H9 (cell line): ENCODE measurements around the gene BTBD18. TPM values are rescaled to one million over a fixed set of nuclear protein-coding genes. Genes with fewer than 3 reads are reported as not detected.

Experiments used
- DNase-seq: peaks from one replicate; pipeline ENCODE4 v3.0.0-alpha.2; 2017
- H2AFZ ChIP-seq: one replicate; pipeline ENCODE4 v1.6.1; 2013; ENCODE audit warnings: mild to moderate bottlenecking, low read length, control low read depth, moderate library complexity
- H2AK5ac ChIP-seq: 2 replicates; pipeline ENCODE4 v1.6.1; 2013; ENCODE audit warnings: low read length, control low read depth, mixed read lengths; ENCODE audit not compliant: insufficient read length
- H2BK120ac ChIP-seq: one replicate; pipeline ENCODE4 v1.6.1; 2013; ENCODE audit warnings: low read depth, mild to moderate bottlenecking, low read length, control low read depth, inconsistent platforms; ENCODE audit not compliant: poor library complexity, severe bottlenecking
- H2BK12ac ChIP-seq: 2 replicates; pipeline ENCODE4 v1.6.1; 2013; ENCODE audit warnings: low read length, control low read depth, mixed read lengths, low read depth; ENCODE audit not compliant: insufficient read length
- H2BK15ac ChIP-seq: 2 replicates; pipeline ENCODE4 v1.6.1; 2013; ENCODE audit warnings: low read depth, low read length, control low read depth
- H2BK20ac ChIP-seq: one replicate; pipeline ENCODE4 v1.6.1; 2013; ENCODE audit warnings: low read depth, mild to moderate bottlenecking, low read length, control low read depth, inconsistent platforms; ENCODE audit not compliant: poor library complexity, severe bottlenecking
- H2BK5ac ChIP-seq: 2 replicates; pipeline ENCODE4 v1.6.1; 2013; ENCODE audit warnings: low read length, control low read depth, mixed read lengths; ENCODE audit not compliant: insufficient read length
- H3K14ac ChIP-seq: 2 replicates; pipeline ENCODE4 v1.6.1; 2013; ENCODE audit warnings: low read length, control low read depth; ENCODE audit not compliant: insufficient read depth
- H3K18ac ChIP-seq: 2 replicates; pipeline ENCODE4 v1.6.1; 2013; ENCODE audit warnings: low read depth, mild to moderate bottlenecking, mixed read lengths, low read length, control low read depth; ENCODE audit not compliant: insufficient read length
- H3K23ac ChIP-seq: 2 replicates; pipeline ENCODE4 v1.6.1; 2013; ENCODE audit warnings: low read length, control low read depth, mixed read lengths, low read depth; ENCODE audit not compliant: insufficient read length
- H3K23me2 ChIP-seq: 2 replicates; pipeline ENCODE4 v1.6.1; 2013; ENCODE audit warnings: low read depth, mild to moderate bottlenecking, mixed read lengths, low read length, control low read depth; ENCODE audit not compliant: insufficient read length, poor library complexity, severe bottlenecking
- H3K27ac ChIP-seq: 2 replicates; pipeline ENCODE4 v1.5.1; 2013; ENCODE audit warnings: low read length, control low read depth, mixed read lengths, low read depth; ENCODE audit not compliant: insufficient read length
- H3K27me3 ChIP-seq: 2 replicates; pipeline ENCODE4 v1.6.1; 2013; ENCODE audit warnings: low read length, control low read depth, inconsistent platforms; ENCODE audit not compliant: insufficient read depth
- H3K4ac ChIP-seq: 2 replicates; pipeline ENCODE4 v1.6.1; 2013; ENCODE audit warnings: low read depth, mild to moderate bottlenecking, control low read depth, inconsistent platforms, low read length, moderate library complexity
- H3K4me1 ChIP-seq: 2 replicates; pipeline ENCODE4 v1.6.1; 2013; ENCODE audit warnings: low read length, control low read depth, inconsistent platforms; ENCODE audit not compliant: insufficient read depth
- H3K4me2 ChIP-seq: 2 replicates; pipeline ENCODE4 v1.6.1; 2013; ENCODE audit warnings: low read length, control low read depth, mixed read lengths; ENCODE audit not compliant: insufficient read length, insufficient read depth
- H3K56ac ChIP-seq: 2 replicates; pipeline ENCODE4 v1.6.1; 2013; ENCODE audit warnings: low read depth, mild to moderate bottlenecking, mixed read lengths, low read length, control low read depth; ENCODE audit not compliant: insufficient read length
- H3K79me1 ChIP-seq: 2 replicates; pipeline ENCODE4 v1.6.1; 2013; ENCODE audit warnings: low read depth, mild to moderate bottlenecking, moderate library complexity, low read length, control low read depth, inconsistent platforms; ENCODE audit not compliant: insufficient read depth, poor library complexity, severe bottlenecking
- H3K79me2 ChIP-seq: 2 replicates; pipeline ENCODE4 v1.6.1; 2013; ENCODE audit warnings: low read length, control low read depth, inconsistent platforms; ENCODE audit not compliant: insufficient read depth
- H3K9ac ChIP-seq: 2 replicates; pipeline ENCODE4 v1.6.1; 2013; ENCODE audit warnings: low read length, control low read depth, mixed read lengths; ENCODE audit not compliant: insufficient read length; ENCODE audit errors: extremely low read depth
- H3K9me3 ChIP-seq: one replicate; pipeline ENCODE4 v1.6.1; 2013; ENCODE audit warnings: low read depth, low read length, inconsistent platforms; ENCODE audit not compliant: control insufficient read depth
- H3T11ph ChIP-seq: one replicate; pipeline ENCODE4 v1.6.1; 2013; ENCODE audit warnings: mild to moderate bottlenecking, low read length, control low read depth, inconsistent platforms
- H4K20me1 ChIP-seq: one replicate; pipeline ENCODE4 v1.6.1; 2013; ENCODE audit not compliant: control insufficient read depth, insufficient read length, insufficient read depth
- H4K5ac ChIP-seq: 2 replicates; pipeline ENCODE4 v1.6.1; 2013; ENCODE audit warnings: low read depth, mild to moderate bottlenecking, mixed read lengths, low read length, control low read depth; ENCODE audit not compliant: insufficient read length
- H4K8ac ChIP-seq: replicated peaks from 2 replicates; pipeline ENCODE4 v1.6.1; 2013; ENCODE audit warnings: low read length, control low read depth, mixed read lengths, low read depth; ENCODE audit not compliant: insufficient read length
- H4K91ac ChIP-seq: 2 replicates; pipeline ENCODE4 v1.6.1; 2013; ENCODE audit warnings: low read depth, mild to moderate bottlenecking, moderate library complexity, mixed read lengths, low read length, control low read depth; ENCODE audit not compliant: insufficient read length
- H3K27ac Mint-ChIP-seq, 3 experiments: 2 replicates in 2 of 3; 3 replicates in 1 of 3; pipeline ENCODE4 v1.8.0; 2020 to 2021; ENCODE audit warnings: mixed read lengths in 3 of 3, mild to moderate bottlenecking in 1 of 3, moderate library complexity in 1 of 3
- H3K27me3 Mint-ChIP-seq: 2 replicates; pipeline ENCODE4 v1.8.0; 2021; ENCODE audit warnings: low read depth, mild to moderate bottlenecking, moderate library complexity, mixed read lengths
- H3K36me3 Mint-ChIP-seq, 3 experiments: 2 replicates in 2 of 3; 3 replicates in 1 of 3; pipeline ENCODE4 v1.8.0; 2020 to 2021; ENCODE audit warnings: low read depth in 3 of 3, mixed read lengths in 3 of 3; ENCODE audit not compliant: insufficient read depth in 1 of 3
- H3K4me1 Mint-ChIP-seq, 2 experiments: 2 replicates each; pipeline ENCODE4 v1.8.0; 2020; ENCODE audit warnings: mixed read lengths in 2 of 2
- H3K4me3 Mint-ChIP-seq, 2 experiments: 2 replicates in 1 of 2; 3 replicates in 1 of 2; pipeline ENCODE4 v1.8.0; 2020 to 2021; ENCODE audit warnings: mild to moderate bottlenecking in 2 of 2, mixed read lengths in 2 of 2, moderate library complexity in 1 of 2
- H3K9me3 Mint-ChIP-seq, 2 experiments: 2 replicates in 1 of 2; 3 replicates in 1 of 2; pipeline ENCODE4 v1.8.0; 2020; ENCODE audit warnings: mild to moderate bottlenecking in 2 of 2, mixed read lengths in 2 of 2, moderate library complexity in 1 of 2
- CTCF ChIP-seq: fragments of 200-600 bp; sonication (generic); conservative IDR thresholded peaks from 3 replicates; pipeline ENCODE4 v1.8.0; 2021; ENCODE audit warnings: antibody characterized with exemption, mild to moderate bottlenecking
- WGBS: extraction: QIAGEN DNeasy Blood & Tissue Kit; methylation state at CpG from one replicate; pipeline ENCODE4 v1.1.7; 2013; ENCODE audit warnings: missing lambda C conversion rate, low lambda C conversion rate, mixed read lengths; ENCODE audit not compliant: insufficient read length; ENCODE audit errors: extremely low coverage; 5-methylcytosine and 5-hydroxymethylcytosine counted together
- total RNA-seq: library from RNA; stranded (reverse); gene quantifications from 2 replicates; pipeline ENCODE4 v1.2.1, GENCODE V29; 2021

Gene BTBD18
- total RNA-seq, 1 experiment from 2014 or later: not detected

GRCh38 chr11:57763568-57763967 is 11.9 kb upstream of the BTBD18 start:
- Histone ChIP-seq H3K9me3 (no peaks in the 10 kb centered on the region), H3K56ac (no peak overlapping the region), H3K4me1 (no peaks in the 10 kb centered on the region; the same call in 1 of the 2 replicates), H3K27me3 (no peaks in the 10 kb centered on the region), H3K4ac (no peak overlapping the region), H3K79me2 (peaks cover 48% of the 10 kb centered on the region), H3K23ac (no peak overlapping the region), H3K4me2 (peak overlapping the region; percentile 92), H3T11ph (no peak overlapping the region), H3K79me1 (peaks cover 3% of the 10 kb centered on the region), H2AK5ac (no peak overlapping the region), H2BK20ac (no peak overlapping the region), H3K23me2 (peaks cover 7% of the 10 kb centered on the region), H3K18ac (no peak overlapping the region), H2AFZ (no peak overlapping the region), H2BK12ac (no peak overlapping the region), H3K9ac (peak overlapping the region; percentile 99), H3K14ac (no peak overlapping the region; the same call in 1 of the 2 replicates), H2BK15ac (no peak overlapping the region), H4K5ac (no peak overlapping the region), H4K8ac (no peak overlapping the region), H2BK5ac (no peak overlapping the region), H4K91ac (no peak overlapping the region), H4K20me1 (no peaks in the 10 kb centered on the region), H2BK120ac (no peak overlapping the region), H3K27ac (no peak overlapping the region)
- peak overlapping the region; percentile 79 to 91 (median 88); a peak in 6 of 7 replicates for H3K27ac Mint-ChIP-seq
- no peak for DNase-seq
- H3K4me1 Mint-ChIP-seq: peaks cover 37 to 39% of the 10 kb centered on the region in 2 experiments
- H3K36me3 Mint-ChIP-seq: peaks cover 8 to 27% (median 17%) of the 10 kb centered on the region in 3 experiments; a peak in 6 of 7 replicates
- no CpG with 5 or more reads among the region's 1 CpG for WGBS
- H3K4me3 Mint-ChIP-seq: peak overlapping the region; percentile 93 to 96
- H3K27me3 Mint-ChIP-seq: no peaks in the 10 kb centered on the region
- 0 out of 5 replicates have a peak, but pooled peaks cover 0 to 3% of the 10 kb centered on the region in 2 experiments for H3K9me3 Mint-ChIP-seq
- peak; percentile 50; the same call in 2 of the 3 replicates for TF ChIP-seq CTCF
